NB4 (cell line): ENCODE measurements around the gene JMY.

ENCODE experiments used
- DNase-seq: peaks from one replicate; pipeline ENCODE4 v3.0.0; 2010; ENCODE audit warnings: low read depth
- H3K4me3 ChIP-seq: one replicate; pipeline ENCODE4 v1.5.1; 2011; ENCODE audit warnings: mild to moderate bottlenecking, low read depth, low read length, moderate library complexity
- MYC ChIP-seq: IDR thresholded peaks from 2 replicates; pipeline ENCODE4 v1.6.1; 2011; ENCODE audit warnings: low read depth, low read length
- POLR2A ChIP-seq: IDR thresholded peaks from 2 replicates; pipeline ENCODE4 v1.6.1; 2011; ENCODE audit warnings: mild to moderate bottlenecking; ENCODE audit not compliant: insufficient read length; ENCODE audit errors: extremely low read depth
- TF ChIP-seq, protein P1 (sequence below): IDR thresholded peaks from one replicate; pipeline ENCODE4 v1.5.1; 2012; ENCODE audit warnings: low read depth, low read length
- TF ChIP-seq, protein P2 (sequence below): IDR thresholded peaks from 2 replicates; pipeline ENCODE4 v1.6.1; 2011; ENCODE audit warnings: low read depth, low read length

Gene JMY

GRCh38 chr5:79302454-79302853 lies 66.5 kb downstream of the JMY start:
- no peak overlapping the region for H3K4me3 ChIP-seq
- TF ChIP-seq POLR2A, result no peak
- TF ChIP-seq, protein P1, sequence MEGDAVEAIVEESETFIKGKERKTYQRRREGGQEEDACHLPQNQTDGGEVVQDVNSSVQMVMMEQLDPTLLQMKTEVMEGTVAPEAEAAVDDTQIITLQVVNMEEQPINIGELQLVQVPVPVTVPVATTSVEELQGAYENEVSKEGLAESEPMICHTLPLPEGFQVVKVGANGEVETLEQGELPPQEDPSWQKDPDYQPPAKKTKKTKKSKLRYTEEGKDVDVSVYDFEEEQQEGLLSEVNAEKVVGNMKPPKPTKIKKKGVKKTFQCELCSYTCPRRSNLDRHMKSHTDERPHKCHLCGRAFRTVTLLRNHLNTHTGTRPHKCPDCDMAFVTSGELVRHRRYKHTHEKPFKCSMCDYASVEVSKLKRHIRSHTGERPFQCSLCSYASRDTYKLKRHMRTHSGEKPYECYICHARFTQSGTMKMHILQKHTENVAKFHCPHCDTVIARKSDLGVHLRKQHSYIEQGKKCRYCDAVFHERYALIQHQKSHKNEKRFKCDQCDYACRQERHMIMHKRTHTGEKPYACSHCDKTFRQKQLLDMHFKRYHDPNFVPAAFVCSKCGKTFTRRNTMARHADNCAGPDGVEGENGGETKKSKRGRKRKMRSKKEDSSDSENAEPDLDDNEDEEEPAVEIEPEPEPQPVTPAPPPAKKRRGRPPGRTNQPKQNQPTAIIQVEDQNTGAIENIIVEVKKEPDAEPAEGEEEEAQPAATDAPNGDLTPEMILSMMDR, result no peak
- no peak for TF ChIP-seq MYC
- TF ChIP-seq, protein P2, sequence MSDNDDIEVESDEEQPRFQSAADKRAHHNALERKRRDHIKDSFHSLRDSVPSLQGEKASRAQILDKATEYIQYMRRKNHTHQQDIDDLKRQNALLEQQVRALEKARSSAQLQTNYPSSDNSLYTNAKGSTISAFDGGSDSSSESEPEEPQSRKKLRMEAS, result no peak
- DNase-seq, result no peak

DNA sequence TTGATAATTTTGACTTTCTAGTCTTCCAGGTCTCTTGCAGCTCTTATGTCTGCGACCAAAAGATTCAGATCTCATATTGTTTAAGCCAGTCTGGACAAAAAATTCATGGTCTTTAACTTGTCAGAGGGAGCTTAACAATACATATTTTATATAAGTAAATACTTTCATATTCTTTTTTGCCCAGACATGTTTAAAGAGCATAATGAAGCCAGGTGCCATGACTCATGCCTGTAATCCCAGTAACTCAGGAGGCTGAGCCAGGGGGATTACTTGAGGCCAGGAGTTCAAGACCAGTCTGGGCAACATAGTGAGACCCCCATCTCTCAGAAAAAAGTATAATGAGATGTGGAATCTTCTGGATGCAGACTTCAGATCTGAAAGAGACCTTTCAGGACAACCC lies 69.8 kb downstream of the JMY start:
- H3K4me3 ChIP-seq, result no peak overlapping the region
- no peak for TF ChIP-seq POLR2A
- TF ChIP-seq, protein P2, result no peak
- TF ChIP-seq, protein P1, result no peak
- no peak for DNase-seq

DNA sequence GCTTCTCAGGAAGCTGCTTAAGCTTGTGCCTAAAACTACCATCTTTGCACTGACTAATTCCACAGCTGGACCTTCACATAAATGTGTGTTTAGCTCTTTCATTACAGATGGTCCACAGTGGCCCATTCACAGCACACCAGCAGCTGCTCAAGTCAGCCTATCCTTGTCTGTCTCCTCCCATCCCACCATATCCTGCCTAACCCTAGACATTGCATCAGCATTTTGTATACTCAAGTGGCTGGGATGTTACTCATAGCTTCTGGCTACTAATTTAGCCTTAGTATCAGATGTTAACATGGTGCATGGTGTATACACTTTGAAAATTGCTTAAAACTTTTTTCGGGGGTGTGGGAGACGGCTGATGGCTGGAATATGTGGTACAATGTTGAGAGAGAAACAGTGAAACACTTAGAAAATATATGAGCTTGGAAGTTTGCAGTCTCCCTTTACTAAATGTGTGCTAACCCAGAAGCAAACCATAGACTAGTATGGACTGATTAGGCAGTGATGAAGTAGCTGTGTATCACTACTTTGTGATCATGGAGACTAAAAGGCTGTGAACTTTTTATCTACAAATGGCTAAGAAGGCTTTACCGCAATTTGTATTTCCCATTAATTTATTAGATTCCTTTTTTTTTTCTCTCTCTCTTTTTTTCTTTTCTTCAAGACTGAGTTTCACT lies 83.1 kb downstream of the JMY start:
- TF ChIP-seq, protein P1, result no peak
- no peak for TF ChIP-seq MYC
- TF ChIP-seq, protein P2, result no peak
- TF ChIP-seq POLR2A, result no peak
- DNase-seq, result peak; percentile 21
- H3K4me3 ChIP-seq, result no peak overlapping the region

DNA sequence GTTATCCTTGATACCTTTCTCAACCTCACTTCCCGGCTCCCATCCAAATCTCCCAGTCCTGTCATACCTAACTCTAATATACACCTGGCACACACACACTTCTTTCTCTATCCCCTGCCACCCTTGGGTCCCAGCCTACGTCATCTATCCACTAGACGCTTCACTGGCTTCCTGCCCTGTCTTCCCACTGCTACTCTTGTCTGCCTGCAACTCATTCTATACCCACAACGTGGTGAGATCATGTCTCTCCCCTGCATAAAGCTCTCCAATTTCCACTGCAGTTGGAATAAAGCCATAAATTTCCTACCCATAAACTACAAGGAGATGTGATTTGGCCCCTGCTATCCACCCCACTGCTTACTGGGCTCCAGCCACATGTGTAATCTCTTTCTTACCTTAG lies 93.5 kb downstream of the JMY start:
- H3K4me3 ChIP-seq, result no peak overlapping the region
- DNase-seq, result no peak
- TF ChIP-seq POLR2A, result no peak
- TF ChIP-seq, protein P1, result no peak
- TF ChIP-seq, protein P2, result no peak

GRCh38 chr5:79330071-79330470 lies 94.1 kb downstream of the JMY start:
- DNase-seq, result no peak
- no peak overlapping the region for H3K4me3 ChIP-seq
- TF ChIP-seq MYC (no peak), POLR2A (no peak)
- TF ChIP-seq, protein P1, result no peak
- TF ChIP-seq, protein P2, result no peak
